Measurements from ENCODE around the gene SLC35G3.
"Not testable (repeated sequence)": the region's sequence is repeated elsewhere in the genome, so short reads cannot be mapped to it uniquely, and the experiment has no call there.

The SLC35G3 gene

GRCh38 chr17:35162755-35163154 is 31.4 kb downstream of the SLC35G3 start:
- no peak for DNase-seq

- DNase-seq, result peak; percentile 80
These were observed 32.9 kb downstream of the SLC35G3 start for GRCh38 chr17:35161281-35161761.

- DNase-seq, result no peak
These were observed 33.6 kb downstream of the SLC35G3 start for GRCh38 chr17:35160354-35161201.

- no peak for DNase-seq
These were observed 34.3 kb downstream of the SLC35G3 start for GRCh38 chr17:35159940-35160339.

- no peak for DNase-seq
These were observed 38.9 kb downstream of the SLC35G3 start for GRCh38 chr17:35155246-35155645.

- DNase-seq, result no peak
These were observed 39.7 kb downstream of the SLC35G3 start for GRCh38 chr17:35154196-35155165.

- DNase-seq, result no peak
These were observed 41.6 kb downstream of the SLC35G3 start for GRCh38 chr17:35152421-35153140.

- DNase-seq, result not testable (repeated sequence)
These were observed 43.1 kb downstream of the SLC35G3 start for GRCh38 chr17:35151080-35151479.

- no peak for DNase-seq
These were observed 44.3 kb downstream of the SLC35G3 start for GRCh38 chr17:35149941-35150340.

GRCh38 chr17:35148144-35148543 is 46.0 kb downstream of the SLC35G3 start:
- no peak for DNase-seq

GRCh38 chr17:35147375-35147905 is 46.8 kb downstream of the SLC35G3 start, which contains the start of gene UNC45B:
TSS of gene UNC45B (plus strand) at chr17:35147817. CDS start at chr17:35148264, 447 bp downstream.
- no peak for DNase-seq

- no peak for DNase-seq
These were observed 47.9 kb downstream of the SLC35G3 start for GRCh38 chr17:35146214-35146833.

- DNase-seq, result no peak
These were observed 49.4 kb downstream of the SLC35G3 start for GRCh38 chr17:35144840-35145239.
